RPMI8226 (cell line): ENCODE results near the gene CHRM2.

Source experiments
- DNase-seq: peaks from one replicate; pipeline ENCODE4 v3.0.0-alpha.2; 2015

The CHRM2 gene

GRCh38 chr7:137036768-137037167 is 168.3 kb downstream of the CHRM2 start:
- DNase-seq, result no peak

DNA sequence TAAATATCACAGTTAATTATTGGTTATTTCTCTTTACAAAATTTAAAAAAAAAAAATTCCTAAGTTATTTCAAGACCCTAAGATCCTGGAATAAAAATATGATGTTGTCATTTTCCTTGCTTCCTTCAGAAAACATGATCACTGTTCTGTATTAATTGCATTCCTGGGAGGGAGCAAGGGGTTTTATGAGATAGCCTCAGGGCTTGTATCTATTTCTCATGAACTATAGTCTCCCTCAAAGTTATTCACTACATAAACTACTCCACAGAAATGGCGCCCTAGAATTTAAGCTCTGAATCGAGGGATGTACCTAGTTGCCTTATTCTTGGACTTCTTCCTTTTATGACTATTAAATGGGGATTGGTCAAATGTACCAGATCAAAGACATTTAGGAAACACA is 170.3 kb downstream of the CHRM2 start:
- DNase-seq, result no peak

GRCh38 chr7:137040745-137041144 is 172.3 kb downstream of the CHRM2 start:
- DNase-seq, result no peak

- DNase-seq, result no peak
Measured at GRCh38 chr7:137045573-137045972, 177.1 kb downstream of the CHRM2 start.

DNA sequence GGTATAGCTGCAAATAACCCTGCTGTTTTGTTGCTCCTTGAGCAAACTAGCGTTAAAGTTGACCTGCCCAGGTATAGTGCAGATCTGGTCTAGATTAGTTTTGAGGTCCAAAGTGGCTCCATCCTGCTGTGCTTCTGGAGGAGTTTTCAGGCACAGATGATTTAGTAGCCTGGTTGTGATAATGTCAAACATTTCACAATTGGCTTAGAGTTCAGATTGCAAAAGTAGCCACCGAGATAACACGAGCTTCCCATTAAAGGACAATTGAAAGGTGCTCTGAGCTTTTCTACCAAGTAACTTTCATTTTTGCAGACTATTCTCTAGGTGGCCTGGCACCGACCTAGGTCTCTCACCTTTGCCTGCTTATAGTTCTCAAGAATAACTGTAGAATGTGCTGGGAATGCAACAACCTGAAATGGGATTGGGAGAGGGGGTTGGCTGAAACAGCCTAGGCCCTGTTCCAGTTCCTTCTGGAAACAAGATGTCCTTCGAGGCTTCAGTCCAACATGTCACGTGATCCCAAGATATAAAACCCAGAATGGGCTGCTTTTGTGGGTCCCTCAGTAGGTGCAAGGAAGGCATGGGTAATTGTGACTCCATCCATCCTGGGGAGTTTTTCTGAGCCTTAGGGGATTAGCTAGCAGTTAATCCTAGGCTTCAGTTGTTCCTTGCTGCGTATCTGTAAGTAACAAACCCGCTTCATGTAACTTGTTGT is 201.0 kb downstream of the CHRM2 start:
- no peak for DNase-seq
